ENCODE measurements around the gene MAFG.

GRCh38 chr17:81961087-81961511, 33.6 kb upstream of the MAFG start, which contains the start of gene NOTUM:
- peak in 2 of 6 experiments; percentile 12 to 32 for TF ChIP-seq CTCF (IDR thresholded peaks at IDR 0.05)
- TF ChIP-seq POLR2A (IDR thresholded peaks at IDR 0.05), result no peak

Measured in adrenal gland (tissue), 5 donors.